Jurkat, Clone E6-1 (cell line): Measurements from ENCODE around the gene HOXB13.
A peak's percentile ranks its signal among the peaks of the same experiment; 100 is the strongest.

Experiments used
- DNase-seq: peaks from one replicate; pipeline ENCODE4 v3.0.0-alpha.2; 2011; ENCODE audit warnings: low read depth, low spot score
- H3K4me3 ChIP-seq: 2 replicates; pipeline ENCODE4 v1.5.1; 2011; ENCODE audit warnings: mild to moderate bottlenecking, low read length, control low read depth, moderate library complexity

Gene HOXB13

DNA sequence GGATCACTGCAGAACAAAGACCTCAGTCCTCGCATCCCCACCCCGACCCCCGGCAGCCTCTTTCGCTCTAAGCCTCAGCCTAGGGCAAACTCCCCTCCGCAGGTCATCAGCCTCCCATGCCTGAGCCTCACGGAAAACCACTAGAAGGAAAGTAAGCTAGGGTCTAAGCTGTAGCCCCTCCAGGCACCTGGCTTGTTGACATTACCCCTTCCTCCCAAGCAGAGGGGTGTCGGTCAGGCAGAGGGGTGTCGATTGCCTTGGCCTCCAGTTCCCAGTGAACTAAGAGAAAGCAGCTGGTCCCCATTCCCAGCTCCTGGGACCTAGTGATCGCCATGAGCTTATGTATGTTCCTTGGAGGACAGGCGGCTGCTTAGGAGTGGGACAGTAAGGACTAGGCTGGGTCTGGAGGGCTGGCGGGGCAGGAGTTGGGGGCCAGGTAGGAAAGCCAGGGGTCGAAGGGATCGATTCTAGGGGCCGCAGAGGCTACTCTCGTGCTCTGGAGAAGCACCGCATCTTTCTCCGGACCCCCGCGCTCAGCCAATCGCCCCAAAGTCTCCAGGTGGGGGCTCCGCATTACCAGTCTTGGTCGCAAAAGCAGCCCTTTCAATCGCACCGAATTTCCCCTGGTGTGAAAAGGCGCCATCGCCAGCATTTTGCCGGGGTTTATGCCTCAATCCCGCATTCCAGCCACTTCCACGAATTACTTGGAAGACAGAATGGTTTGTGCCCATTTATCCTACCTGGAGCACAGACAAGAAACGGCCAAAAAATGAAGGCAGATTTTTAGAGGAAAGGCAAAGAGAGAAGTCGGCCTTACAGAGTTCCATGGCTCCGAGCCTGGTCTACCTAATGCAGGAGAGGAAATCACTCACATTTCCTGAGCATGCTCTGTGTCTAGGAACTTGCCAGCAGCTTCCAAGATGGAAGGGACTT lies 21.3 kb upstream of the HOXB13 start:
- no peak for DNase-seq
- H3K4me3 ChIP-seq = no peak overlapping the region

DNA sequence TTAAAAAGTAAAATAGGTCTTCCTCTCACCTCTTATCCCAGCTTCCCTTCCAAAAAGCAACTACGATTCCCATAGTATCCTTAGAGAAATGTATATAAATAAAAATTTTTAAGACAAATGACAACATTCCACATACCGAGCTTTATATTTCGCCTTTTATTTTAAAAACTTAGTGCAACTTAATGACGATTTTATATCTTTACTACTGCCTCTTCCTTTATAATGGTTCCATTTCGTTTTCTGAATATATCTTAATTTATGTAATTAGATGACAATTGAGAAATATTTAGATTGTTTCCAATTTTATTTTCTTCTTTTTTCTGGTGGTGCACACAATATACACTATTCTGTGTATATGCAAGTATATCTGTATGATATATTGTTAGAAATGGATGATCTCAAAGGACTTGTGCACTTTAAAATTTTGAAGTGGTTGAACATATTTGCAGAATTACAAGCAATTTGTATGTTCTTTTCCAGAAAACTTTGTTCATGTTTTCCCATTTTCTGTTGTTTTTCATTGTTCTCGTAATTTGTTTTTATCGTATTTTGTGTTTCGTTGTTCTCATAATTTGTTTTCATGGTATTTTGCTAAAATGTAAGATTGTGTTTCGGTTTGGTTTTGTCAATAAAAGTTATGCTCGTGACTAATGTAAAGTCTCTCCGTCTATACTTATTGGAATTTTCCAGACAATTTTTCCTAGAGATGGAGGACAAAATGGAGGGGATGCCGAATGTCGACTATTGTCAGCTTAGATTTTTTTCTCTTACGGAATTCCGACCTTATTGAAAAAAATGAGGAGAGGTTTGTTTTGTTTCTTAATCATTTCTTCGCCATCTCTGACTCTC lies 20.4 kb upstream of the HOXB13 start:
- no peak overlapping the region for H3K4me3 ChIP-seq
- no peak for DNase-seq

DNA sequence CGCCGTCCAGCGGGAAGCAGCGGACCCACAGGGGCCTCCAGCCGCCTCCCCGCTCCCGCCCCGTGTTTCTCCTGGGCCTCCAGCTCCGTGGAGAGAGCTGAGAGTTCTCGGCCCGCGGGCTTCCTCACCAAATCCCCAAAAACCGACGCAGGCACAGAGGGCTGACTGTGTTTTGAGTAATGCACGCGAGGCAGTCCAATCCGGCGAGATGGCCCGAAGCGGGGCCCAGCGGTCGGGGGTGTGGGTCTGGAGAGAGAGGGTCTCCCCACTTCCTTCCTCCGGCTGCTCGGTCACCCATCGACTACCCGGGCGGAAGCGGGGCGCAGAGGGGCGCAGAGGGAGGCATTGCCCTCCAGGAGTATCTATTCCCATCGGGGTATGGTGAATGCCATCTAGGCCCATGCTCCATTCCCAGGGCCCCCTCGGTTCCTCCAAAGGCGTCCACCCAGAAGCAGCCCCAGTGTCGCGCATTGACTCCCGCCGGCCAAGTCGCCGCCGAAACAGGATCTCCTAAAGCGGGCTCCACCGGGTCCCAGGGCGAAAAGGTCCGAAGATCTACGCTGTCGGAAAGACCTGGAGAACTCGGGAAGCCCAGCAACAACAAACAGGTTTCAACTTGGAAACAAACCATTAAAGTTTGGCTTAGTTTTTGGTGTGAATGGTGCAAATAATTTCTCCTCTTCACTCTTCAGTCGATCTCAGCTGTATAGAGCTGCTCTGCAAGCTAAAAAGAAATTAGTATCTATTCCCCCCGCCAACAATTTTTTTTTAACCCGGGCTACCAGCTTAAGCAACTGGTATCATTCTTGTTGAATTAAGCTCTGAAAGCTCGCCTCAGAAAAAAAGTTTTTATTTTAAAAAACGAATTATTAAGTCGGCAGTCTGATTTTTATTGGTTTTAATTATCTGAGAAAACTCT lies 19.2 kb upstream of the HOXB13 start:
- DNase-seq = no peak
- no peak overlapping the region for H3K4me3 ChIP-seq

DNA sequence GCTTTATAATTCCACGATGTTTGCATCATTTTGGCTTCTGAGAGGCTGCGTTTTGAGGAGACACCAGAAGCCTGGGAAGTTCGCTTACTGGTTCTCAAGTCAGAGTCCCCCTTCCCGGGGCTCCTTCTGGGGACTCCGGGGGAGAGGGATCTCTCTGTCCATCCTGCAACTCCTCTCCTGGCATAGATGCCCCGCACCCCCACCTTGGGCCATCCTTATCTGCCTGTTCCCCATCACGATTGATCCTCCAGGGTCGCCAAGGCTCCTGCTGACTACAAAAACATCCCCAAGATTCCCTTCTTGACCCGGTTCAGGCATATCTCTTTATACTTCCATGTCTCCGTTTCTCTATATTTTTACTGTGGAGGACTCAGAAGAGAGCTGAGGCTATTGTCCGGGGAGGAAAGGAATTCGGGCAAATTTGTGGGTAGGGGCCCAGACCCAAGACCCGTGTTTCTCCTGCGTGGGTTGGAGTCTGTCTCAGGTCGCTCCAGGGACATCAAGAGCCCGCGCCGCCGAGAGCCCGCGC lies 18.4 kb upstream of the HOXB13 start:
- no peak overlapping the region for H3K4me3 ChIP-seq
- no peak for DNase-seq

DNA sequence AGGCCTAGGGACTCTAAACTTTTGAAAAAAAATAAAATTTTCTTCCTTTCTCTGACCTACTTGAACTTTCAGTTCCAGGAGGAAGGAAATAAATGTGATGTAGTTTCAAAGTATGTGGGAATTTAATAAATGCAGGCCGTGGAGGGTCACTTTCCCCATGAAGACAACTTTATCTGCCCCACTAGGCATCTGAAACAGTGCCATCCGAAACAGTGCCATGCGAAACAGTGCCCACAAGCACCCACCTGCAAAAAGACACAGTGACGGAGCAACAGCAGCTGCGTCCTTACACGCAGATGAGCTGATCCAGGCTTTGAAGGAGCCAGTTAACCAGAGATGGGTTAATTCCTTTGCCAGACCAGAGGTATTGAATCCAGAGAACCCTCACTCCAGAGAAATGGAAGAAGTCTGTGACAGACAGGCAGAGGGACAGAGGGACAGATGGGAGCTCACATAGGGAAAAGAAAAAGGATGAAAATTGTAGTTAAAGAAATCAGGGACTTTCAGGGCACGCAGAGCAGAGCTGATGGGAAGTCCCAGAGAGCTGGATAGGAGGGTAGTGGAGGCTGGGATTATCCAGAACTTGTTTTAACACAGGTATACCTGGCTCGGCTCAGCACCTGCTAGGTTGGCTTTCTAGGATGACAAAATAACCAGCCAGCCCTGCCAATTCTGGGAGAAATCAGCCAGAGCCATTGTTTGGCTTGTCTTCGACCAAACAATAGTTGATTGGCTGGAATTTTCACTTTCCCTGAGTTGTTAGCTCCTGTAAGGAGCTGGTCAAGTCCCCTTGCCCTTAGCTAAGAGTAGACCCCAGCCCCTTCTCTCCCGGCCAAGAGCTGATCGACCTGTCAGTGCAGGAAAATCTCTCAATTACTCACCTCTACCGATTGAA lies 17.1 kb upstream of the HOXB13 start:
- no peak for DNase-seq
- no peak overlapping the region for H3K4me3 ChIP-seq

DNA sequence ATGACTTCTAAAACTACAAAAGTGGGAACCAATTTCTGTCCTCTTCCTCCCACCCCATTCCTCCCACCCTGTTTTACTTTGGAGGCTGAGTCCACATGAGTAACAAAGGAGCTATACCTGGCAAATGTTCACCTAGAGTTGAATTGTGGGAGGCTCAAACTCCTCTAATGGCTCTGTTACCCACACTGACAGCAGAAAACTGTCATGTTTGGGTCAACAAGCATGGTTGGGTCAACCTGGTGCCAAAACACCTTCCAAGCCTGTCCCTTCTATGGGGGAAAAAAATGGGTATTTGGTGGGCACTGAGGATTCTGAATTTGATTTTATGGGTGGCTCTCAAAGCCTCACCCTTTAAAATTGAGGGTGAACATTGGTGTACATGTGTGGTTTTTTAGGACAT lies 12.0 kb upstream of the HOXB13 start:
- DNase-seq = no peak

DNA sequence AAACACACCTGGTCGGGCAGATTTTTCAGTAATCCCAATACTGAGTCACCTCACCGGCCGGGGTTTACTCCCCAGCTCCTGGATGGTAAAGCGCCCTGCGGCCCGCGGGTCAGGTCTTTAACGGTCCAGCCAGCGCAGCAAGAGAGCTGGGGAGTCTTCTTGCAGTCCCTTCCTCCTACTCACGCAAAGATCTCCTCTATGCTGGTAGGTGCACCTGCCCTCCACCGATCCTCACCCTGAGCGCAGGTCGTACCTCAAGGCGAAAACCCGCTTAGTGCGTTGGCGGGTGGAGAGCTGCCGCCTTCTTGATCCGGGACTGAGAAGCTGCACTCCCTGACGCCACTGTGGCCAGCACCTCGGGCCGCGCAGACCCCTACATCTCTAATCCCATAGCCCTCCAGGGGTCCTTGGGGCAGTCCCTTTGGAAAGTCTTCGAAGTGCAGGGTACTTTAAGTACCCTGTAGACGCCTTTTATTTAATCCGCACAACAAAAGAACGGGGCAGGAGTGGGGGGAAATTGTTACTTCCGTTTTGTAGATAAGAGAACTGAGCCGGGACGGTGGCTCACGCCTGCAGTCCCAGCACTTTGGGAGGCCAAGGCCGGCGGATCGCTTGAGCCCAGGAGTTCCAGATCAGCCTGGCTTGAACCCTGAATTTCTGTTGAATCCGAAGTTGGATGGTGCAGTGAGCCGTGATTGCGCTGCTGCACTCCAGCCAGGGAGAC lies 10.4 kb upstream of the HOXB13 start:
- peak overlapping the region; percentile 16; the same call in 1 of the 2 replicates for H3K4me3 ChIP-seq
- DNase-seq = no peak

More for the DNA sequence above, 12.0 kb upstream of the HOXB13 start:
- H3K4me3 ChIP-seq = no peak overlapping the region

DNA sequence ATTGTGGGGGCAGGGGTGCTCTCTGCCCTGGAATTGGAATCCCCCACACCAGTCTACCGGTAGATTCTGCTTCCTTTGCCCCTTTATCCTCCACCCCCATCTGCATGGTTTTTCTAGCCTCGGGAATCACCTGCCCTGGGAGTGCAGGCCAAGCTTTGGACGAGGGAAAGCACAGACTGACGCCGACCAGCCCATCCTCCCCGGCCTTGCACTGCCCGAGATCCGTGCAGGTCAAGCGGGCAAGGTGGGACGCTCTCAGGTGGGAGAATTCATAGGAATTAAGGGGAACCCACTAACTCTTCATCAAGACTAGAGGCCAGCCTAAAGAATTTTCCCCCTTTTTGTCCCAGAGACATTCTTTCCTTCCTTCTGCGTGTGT lies 9.9 kb upstream of the HOXB13 start:
- DNase-seq = no peak
- H3K4me3 ChIP-seq = no peak overlapping the region

DNA sequence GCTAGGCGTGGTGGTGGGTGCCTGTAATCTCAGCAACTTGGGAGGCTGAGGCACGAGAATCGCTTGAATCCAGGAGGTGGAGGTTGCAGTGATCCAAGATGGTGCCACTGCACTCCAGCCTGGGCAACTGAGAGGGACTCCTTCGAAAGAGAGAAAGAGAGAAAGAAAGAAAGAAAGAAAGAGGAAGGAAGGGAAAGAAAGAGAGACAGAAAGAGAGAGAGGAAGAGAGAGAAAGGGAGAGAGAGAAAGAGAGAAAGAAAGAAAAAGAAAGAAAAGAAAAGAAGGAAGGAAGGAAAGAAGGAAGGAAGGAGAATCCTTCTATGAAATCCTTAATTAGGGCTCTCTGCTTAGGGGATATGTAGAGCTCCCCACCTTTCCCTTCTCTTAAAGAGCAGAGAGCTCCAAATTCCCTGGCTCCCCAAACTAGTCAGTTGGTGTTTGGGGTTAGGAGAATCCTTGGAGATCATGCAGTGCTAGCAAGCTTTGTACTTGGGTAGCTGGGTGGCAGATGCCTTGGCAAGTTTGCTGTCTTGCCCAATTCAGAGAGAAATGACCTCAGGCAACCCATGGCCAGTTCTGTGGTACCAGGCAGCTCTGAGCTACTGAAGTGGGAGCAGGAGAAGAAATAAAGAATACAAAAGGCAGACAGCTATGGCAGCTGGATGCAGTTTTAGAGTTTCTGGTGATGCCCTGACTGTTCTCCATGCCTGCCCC lies 8.9 kb upstream of the HOXB13 start:
- no peak for DNase-seq
- no peak overlapping the region for H3K4me3 ChIP-seq

DNA sequence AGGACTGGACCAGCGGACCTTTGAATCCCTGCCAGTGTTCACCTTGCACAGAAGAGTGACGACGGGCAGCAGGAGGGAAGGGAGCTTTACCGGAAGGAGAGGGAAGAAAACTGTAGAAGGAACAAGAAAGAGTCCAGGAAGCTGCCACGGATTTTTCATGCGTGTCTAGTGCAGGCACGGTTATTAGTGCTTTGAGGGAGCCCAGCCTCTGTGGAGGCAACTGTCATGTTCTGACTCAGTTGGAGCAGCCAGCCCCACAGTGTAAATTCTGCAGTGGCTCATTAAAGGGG lies 6.5 kb upstream of the HOXB13 start:
- no peak overlapping the region for H3K4me3 ChIP-seq
- DNase-seq = no peak

DNA sequence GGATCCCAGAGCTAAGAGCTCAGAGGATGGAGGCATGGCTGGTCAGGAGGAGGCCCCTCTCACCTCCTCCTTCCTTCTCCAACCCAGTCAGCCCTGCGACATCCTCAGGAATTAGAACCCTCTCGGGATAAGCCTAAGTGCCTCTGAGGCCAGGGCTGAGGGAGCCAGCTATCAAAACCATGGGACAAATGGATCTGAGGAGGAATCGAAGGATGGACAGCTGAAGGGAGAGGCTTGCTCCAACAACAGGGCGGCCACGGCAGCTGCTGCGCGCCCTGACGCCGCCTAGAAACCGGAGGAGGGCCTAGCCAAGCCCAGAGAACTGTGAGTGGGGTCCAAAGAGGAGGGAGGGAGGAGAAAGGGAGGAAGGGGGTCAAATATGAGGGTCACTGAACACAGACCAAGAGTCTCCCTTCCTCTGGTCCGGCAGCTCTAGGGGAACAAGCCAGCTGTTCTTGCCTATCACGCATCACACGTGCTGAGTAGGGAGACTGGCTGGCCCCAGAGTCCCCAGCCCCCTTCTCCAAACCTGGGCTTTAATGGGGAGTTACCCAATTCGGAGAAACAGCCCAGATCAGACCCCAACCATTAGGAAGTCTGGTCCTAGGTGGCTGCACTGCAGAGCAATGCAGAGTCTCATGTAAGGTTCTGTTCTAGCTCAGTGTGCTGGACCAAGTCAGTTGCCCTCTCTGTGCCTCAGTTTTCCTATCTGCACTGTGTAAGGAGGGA lies 5.9 kb upstream of the HOXB13 start:
- no peak for DNase-seq
- H3K4me3 ChIP-seq = no peak overlapping the region

DNA sequence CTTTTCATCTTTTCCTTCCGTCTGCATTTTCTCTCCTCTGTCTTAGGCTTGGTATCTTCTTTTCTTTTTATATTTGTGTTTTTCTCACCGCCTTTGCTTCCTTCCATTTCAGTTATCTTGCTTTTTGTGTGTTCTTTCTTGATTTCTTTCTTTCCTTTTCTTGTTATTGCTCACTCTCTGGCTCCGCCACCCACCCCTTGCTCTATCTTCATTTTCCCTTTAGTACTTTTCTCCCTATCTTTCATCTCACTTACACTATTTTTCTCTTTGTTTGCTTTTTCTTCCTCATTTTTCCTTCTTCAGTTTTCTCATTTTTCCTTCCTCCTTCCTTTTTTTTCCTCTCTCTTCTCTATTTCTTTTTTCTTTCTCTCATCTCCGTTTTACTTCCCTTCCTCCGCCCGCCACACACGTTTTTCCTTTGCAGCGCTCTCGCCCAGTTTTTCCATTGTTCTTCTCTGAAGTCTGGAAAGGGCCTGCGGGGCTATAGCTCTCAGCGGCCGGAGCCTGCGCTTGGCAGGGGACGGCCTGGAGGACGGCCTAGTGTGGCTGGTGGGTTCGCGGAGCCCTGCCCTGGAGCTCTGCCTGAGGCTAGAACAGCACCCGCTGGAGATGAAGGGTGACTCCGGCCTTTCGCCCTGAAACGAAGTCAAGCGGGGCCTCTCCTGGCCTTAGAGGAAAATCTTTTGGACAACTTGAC lies 5.2 kb upstream of the HOXB13 start:
- DNase-seq = no peak
- H3K4me3 ChIP-seq = no peak overlapping the region

DNA sequence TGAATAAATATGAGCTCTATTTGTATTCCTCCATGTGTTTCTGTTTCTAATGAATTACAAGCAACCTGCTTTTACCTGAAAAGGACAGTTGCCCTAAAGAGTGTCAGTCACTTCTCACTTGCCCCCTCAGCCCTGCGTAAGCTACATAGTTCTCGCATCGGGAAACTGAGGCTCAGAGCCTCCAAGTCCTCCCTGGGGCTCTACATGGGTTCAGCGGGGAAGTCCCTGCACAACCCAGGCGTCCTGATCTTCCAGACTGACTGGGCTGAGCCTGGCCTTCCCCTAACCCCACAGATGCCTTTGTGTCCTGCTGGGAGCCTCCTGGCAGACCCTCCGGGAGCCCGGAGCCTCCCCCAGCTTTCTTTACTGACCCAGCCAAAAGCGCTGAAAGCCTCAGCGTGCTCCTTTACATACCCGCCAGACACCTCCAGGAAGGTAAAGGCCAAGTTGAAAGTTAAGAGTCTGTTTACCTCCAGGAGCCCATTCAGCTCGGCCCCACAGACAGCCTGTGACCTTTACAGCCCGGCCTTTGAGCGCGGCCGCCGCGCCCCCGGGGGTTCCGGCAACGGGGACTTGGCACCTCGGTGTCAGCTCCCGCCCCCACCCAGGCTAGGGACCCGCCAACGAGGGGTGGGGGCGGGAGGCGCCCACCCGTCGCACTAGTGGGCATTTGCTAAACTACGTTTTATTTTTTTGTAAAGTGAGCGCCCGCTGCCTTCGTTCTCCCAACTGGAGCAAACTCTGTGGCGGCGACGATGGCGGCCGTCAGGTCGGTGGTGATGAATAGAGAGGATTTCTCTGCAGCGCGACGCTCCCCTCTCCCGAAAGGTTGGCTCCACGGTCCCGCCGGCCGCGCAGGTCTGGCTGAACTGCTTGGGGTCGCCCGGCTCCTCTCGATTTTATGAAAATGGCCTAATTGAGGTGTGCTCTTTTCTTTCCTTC lies 4.4 kb upstream of the HOXB13 start:
- DNase-seq = no peak
- H3K4me3 ChIP-seq = no peak overlapping the region

DNA sequence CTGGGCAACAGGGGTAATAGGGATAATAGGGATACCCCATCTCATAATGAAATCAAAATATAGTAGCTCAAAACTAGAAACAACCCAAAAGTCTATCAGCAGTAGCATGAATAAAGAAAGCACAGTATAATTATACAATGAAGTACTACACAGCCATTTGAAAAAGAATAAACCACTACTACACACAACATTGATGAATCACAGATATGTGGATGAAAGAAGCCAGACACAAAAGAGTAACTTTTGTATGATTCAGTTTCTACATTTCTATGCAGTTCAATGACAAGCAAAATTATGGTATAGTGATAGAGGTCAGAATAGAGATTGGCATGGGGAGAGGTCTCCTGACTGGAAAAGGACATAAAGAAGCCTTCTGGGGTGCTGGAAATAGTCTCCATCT lies 2.8 kb upstream of the HOXB13 start:
- no peak overlapping the region for H3K4me3 ChIP-seq
- DNase-seq = no peak

DNA sequence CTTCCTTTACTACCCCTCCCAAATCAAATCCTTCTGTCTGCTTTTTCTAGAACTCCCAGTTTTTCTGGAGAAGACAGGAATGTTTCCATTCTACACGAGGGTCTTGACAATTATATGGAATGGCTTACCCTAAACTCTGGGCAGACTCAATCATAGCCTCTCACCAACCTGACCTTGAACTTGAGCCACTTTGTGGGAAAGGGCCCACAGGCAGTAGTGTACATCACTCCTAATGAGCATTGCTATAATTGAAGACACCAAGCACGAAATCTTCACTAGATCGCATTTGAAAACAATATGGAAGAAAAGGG lies 1.6 kb upstream of the HOXB13 start:
- no peak overlapping the region for H3K4me3 ChIP-seq
- no peak for DNase-seq
